IPS-20b (cell line): Measurements from ENCODE around the gene MAP2K5.

Experiments used
- H3K27ac ChIP-seq: one replicate; pipeline ENCODE4 v1.5.1; 2013; ENCODE audit warnings: low read length
- H3K27me3 ChIP-seq: 2 replicates; pipeline ENCODE4 v1.6.1; 2013; ENCODE audit warnings: mild to moderate bottlenecking, low read length, inconsistent platforms; ENCODE audit not compliant: insufficient read depth
- H3K36me3 ChIP-seq: 2 replicates; pipeline ENCODE4 v1.6.1; 2013; ENCODE audit warnings: low read depth, mild to moderate bottlenecking, inconsistent platforms, low read length, moderate library complexity; ENCODE audit not compliant: insufficient read depth
- H3K4me1 ChIP-seq: 2 replicates; pipeline ENCODE4 v1.6.1; 2013; ENCODE audit warnings: mild to moderate bottlenecking, control low read depth, inconsistent platforms, low read length, moderate library complexity; ENCODE audit not compliant: insufficient read depth
- H3K4me3 ChIP-seq: 2 replicates; pipeline ENCODE4 v1.5.1; 2013; ENCODE audit warnings: mild to moderate bottlenecking, low read length, inconsistent platforms
- H3K9ac ChIP-seq: 2 replicates; pipeline ENCODE4 v1.6.1; 2013; ENCODE audit warnings: low read depth, mild to moderate bottlenecking, inconsistent platforms, low read length, moderate library complexity
- H3K9me3 ChIP-seq: 2 replicates; pipeline ENCODE4 v1.6.1; 2013; ENCODE audit warnings: mild to moderate bottlenecking, low read depth, low read length, inconsistent platforms; ENCODE audit not compliant: insufficient read depth

MAP2K5 gene

GRCh38 chr15:67828969-67829646, 286.6 kb downstream of the MAP2K5 start:
- Histone ChIP-seq H3K9me3 (no peaks in the 10 kb centered on the region; the same call in 1 of the 2 replicates), H3K36me3 (no peaks in the 10 kb centered on the region), H3K4me1 (peaks cover 14% of the 10 kb centered on the region; the same call in 1 of the 2 replicates), H3K9ac (no peak overlapping the region), H3K4me3 (peak overlapping the region; percentile 40; the same call in 1 of the 2 replicates), H3K27me3 (peaks cover 100% of the 10 kb centered on the region), H3K27ac (no peak overlapping the region)

GRCh38 chr15:67829647-67830504, 287.4 kb downstream of the MAP2K5 start:
- H3K9me3 ChIP-seq: no peaks in the 10 kb centered on the region; the same call in 1 of the 2 replicates
- no peaks in the 10 kb centered on the region for H3K36me3 ChIP-seq
- no peak overlapping the region for H3K27ac ChIP-seq
- H3K4me1 ChIP-seq: peaks cover 13% of the 10 kb centered on the region; the same call in 1 of the 2 replicates
- no peak overlapping the region for H3K4me3 ChIP-seq
- H3K27me3 ChIP-seq: peaks cover 100% of the 10 kb centered on the region
- no peak overlapping the region for H3K9ac ChIP-seq

- Histone ChIP-seq H3K27ac (no peak overlapping the region), H3K36me3 (no peaks in the 10 kb centered on the region), H3K27me3 (peaks cover 100% of the 10 kb centered on the region), H3K4me1 (peaks cover 11% of the 10 kb centered on the region; the same call in 1 of the 2 replicates), H3K4me3 (no peak overlapping the region), H3K9ac (no peak overlapping the region), H3K9me3 (no peaks in the 10 kb centered on the region; the same call in 1 of the 2 replicates)
Measured at GRCh38 chr15:67831363-67831762, 288.9 kb downstream of the MAP2K5 start.

- Histone ChIP-seq H3K4me1 (peaks cover 15% of the 10 kb centered on the region), H3K27me3 (peaks cover 100% of the 10 kb centered on the region), H3K9ac (no peak overlapping the region), H3K4me3 (no peak overlapping the region), H3K9me3 (no peaks in the 10 kb centered on the region; the same call in 1 of the 2 replicates), H3K36me3 (no peaks in the 10 kb centered on the region), H3K27ac (no peak overlapping the region)
Measured at GRCh38 chr15:67832031-67832551, 289.6 kb downstream of the MAP2K5 start.

- Histone ChIP-seq H3K4me1 (peaks cover 15% of the 10 kb centered on the region), H3K9me3 (no peaks in the 10 kb centered on the region; the same call in 1 of the 2 replicates), H3K36me3 (no peaks in the 10 kb centered on the region), H3K27me3 (peaks cover 100% of the 10 kb centered on the region), H3K9ac (no peak overlapping the region), H3K4me3 (peak overlapping the region; percentile 55), H3K27ac (no peak overlapping the region)
Measured at GRCh38 chr15:67832897-67833709, 290.6 kb downstream of the MAP2K5 start.

- peaks cover 15% of the 10 kb centered on the region for H3K4me1 ChIP-seq
- peak overlapping the region; percentile 55 for H3K4me3 ChIP-seq
- no peak overlapping the region for H3K27ac ChIP-seq
- H3K36me3 ChIP-seq: no peaks in the 10 kb centered on the region
- H3K27me3 ChIP-seq: peaks cover 100% of the 10 kb centered on the region
- no peaks in the 10 kb centered on the region; the same call in 1 of the 2 replicates for H3K9me3 ChIP-seq
- H3K9ac ChIP-seq: no peak overlapping the region
Measured at GRCh38 chr15:67833710-67834511, 291.4 kb downstream of the MAP2K5 start.

GRCh38 chr15:67834581-67835296, 292.2 kb downstream of the MAP2K5 start:
- Histone ChIP-seq H3K4me3 (peak overlapping the region; percentile 55), H3K27ac (no peak overlapping the region), H3K4me1 (peaks cover 18% of the 10 kb centered on the region), H3K9me3 (no peaks in the 10 kb centered on the region; the same call in 1 of the 2 replicates), H3K9ac (no peak overlapping the region), H3K27me3 (peaks cover 100% of the 10 kb centered on the region), H3K36me3 (no peaks in the 10 kb centered on the region)

GRCh38 chr15:67835297-67836133, 293.0 kb downstream of the MAP2K5 start:
- H3K4me1 ChIP-seq: peaks cover 18% of the 10 kb centered on the region
- no peaks in the 10 kb centered on the region for H3K36me3 ChIP-seq
- H3K9me3 ChIP-seq: no peaks in the 10 kb centered on the region; the same call in 1 of the 2 replicates
- peaks cover 93% of the 10 kb centered on the region for H3K27me3 ChIP-seq
- no peak overlapping the region for H3K9ac ChIP-seq
- H3K27ac ChIP-seq: no peak overlapping the region
- H3K4me3 ChIP-seq: peak overlapping the region; percentile 55

GRCh38 chr15:67836134-67836455, 293.6 kb downstream of the MAP2K5 start:
- Histone ChIP-seq H3K27me3 (peaks cover 92% of the 10 kb centered on the region), H3K9ac (no peak overlapping the region), H3K36me3 (no peaks in the 10 kb centered on the region), H3K4me3 (peak overlapping the region; percentile 55), H3K27ac (no peak overlapping the region), H3K9me3 (no peaks in the 10 kb centered on the region; the same call in 1 of the 2 replicates), H3K4me1 (peaks cover 20% of the 10 kb centered on the region)
